Mesothelial cell of epicardium (in vitro differentiated cells): ENCODE data around the gene HOXA10. TPM values are rescaled to one million over a fixed set of nuclear protein-coding genes. Genes with fewer than 3 reads are reported as not detected.
A peak's percentile ranks its signal among the peaks of the same experiment; 100 is the strongest.

Experiments
- DNase-seq, 2 experiments: peaks; one replicate each; pipeline ENCODE4 v3.0.0; 2021; ENCODE audit warnings: low spot score in 2 of 2; ENCODE audit not compliant: unreplicated experiment in 2 of 2
- H3K27ac Mint-ChIP-seq: 2 replicates; pipeline ENCODE4 v1.8.0; 2021; ENCODE audit warnings: mixed read lengths
- H3K27me3 Mint-ChIP-seq: 2 replicates; pipeline ENCODE4 v1.8.0; 2021; ENCODE audit warnings: low read depth, mixed read lengths
- H3K36me3 Mint-ChIP-seq: 2 replicates; pipeline ENCODE4 v1.8.0; 2021; ENCODE audit warnings: mixed read lengths
- H3K4me1 Mint-ChIP-seq: 2 replicates; pipeline ENCODE4 v1.8.0; 2021; ENCODE audit warnings: mixed read lengths
- H3K4me3 Mint-ChIP-seq: 2 replicates; pipeline ENCODE4 v1.8.0; 2021; ENCODE audit warnings: mild to moderate bottlenecking, moderate library complexity, mixed read lengths
- H3K9me3 Mint-ChIP-seq: 2 replicates; pipeline ENCODE4 v1.8.0; 2021; ENCODE audit warnings: mixed read lengths
- CTCF ChIP-seq: fragments of 200-600 bp; sonication (generic); IDR thresholded peaks from one replicate; pipeline ENCODE4 v1.5.0; 2021; ENCODE audit warnings: antibody characterized with exemption; ENCODE audit not compliant: unreplicated experiment
- total RNA-seq: library from RNA; stranded (reverse); gene quantifications from 3 replicates; pipeline ENCODE4 v1.2.1, GENCODE V29; 2021

Gene HOXA10
- total RNA-seq, 1 donor from 2014 or later = 14.4 TPM

DNA sequence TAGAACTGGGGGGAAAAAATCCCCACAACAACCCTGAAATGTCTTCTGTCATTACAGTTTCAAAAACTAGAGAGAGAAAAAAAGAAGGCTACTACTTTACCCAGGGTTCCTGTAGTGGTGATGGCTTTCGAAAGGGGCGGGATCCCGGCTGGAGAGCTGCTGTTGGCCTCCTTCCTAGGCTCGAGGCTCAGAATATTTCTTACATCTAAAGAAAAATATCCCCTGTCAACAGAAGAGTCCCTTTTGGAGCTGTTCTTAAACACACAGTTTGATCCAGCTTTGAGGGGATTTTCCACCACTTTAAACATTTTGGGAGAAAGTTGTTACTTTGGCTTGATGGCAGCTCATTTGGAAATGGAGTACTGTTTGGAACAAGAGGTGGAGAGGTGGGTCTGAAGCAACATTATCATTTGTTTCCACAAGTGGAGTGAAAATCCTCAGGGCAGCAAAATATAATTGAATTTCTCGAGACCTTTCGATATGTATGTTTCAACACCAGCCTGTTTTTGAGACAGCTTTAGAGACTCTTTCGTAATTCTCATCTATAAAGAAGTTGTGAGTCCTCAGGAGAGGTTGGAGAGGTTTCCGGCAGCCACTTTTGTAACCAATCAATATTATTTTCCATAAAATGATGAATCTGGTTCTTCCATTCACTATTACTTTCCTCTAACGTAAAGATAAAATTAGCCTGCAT lies 20.7 kb upstream of the HOXA10 start:
- H3K27ac Mint-ChIP-seq = peak overlapping the region; percentile 36

GRCh38 chr7:27194002-27194352 lies 19.9 kb upstream of the HOXA10 start:
- Mint-ChIP-seq H3K27ac (peak overlapping the region; percentile 94), H3K4me1 (peaks cover 39% of the 10 kb centered on the region), H3K36me3 (no peaks in the 10 kb centered on the region)

More for the DNA sequence above, 20.7 kb upstream of the HOXA10 start:
- Mint-ChIP-seq H3K36me3 (no peaks in the 10 kb centered on the region), H3K9me3 (no peaks in the 10 kb centered on the region), H3K27me3 (peaks cover 91% of the 10 kb centered on the region), H3K4me1 (peaks cover 33% of the 10 kb centered on the region), H3K4me3 (peak overlapping the region; percentile 67)
- TF ChIP-seq CTCF = no peak
- peak in 1 of 2 experiments; percentile 37 for DNase-seq

DNA sequence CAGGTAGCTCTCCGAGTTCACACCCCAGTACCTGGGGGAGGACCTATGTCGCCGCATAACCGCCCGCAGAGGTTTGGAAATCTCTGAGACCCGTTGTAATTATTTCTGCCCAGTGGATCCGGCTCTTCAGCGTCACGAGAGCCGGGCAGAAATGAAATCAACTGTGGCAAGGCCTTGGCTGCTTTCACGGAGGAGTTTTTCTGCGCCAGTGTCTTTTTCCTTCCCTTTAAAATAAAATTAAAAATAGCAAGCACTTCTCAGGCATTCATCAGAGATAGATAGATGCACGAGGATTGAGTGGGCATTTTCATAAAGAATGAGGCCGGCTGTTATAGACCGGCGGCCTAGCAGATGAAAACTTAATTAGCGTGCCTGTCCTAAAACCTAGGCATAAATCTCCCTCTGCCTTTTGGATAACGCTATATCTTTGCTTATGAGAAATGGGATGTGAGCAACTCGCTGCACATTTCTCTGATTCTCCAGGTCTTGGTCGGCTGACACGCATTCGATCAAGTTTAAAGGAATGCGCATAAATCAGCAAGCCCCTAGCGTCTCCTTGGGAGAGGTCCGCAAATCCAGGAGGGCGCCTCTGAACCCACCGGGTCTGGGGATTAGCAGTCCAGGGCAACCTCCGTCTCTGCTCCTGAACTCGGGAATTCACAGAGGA lies 19.3 kb upstream of the HOXA10 start:
- DNase-seq = peak in 1 of 2 experiments; percentile 39
- no peaks in the 10 kb centered on the region for H3K9me3 Mint-ChIP-seq
- no peaks in the 10 kb centered on the region for H3K36me3 Mint-ChIP-seq
- TF ChIP-seq CTCF = no peak
- peaks cover 42% of the 10 kb centered on the region for H3K4me1 Mint-ChIP-seq
- peak overlapping the region; percentile 67 for H3K4me3 Mint-ChIP-seq
- H3K27ac Mint-ChIP-seq = peak overlapping the region; percentile 94
- peaks cover 96% of the 10 kb centered on the region for H3K27me3 Mint-ChIP-seq

More at GRCh38 chr7:27194002-27194352, 19.9 kb upstream of the HOXA10 start:
- Mint-ChIP-seq H3K4me3 (peak overlapping the region; percentile 67), H3K9me3 (no peaks in the 10 kb centered on the region), H3K27me3 (peaks cover 96% of the 10 kb centered on the region)
- TF ChIP-seq CTCF = no peak
- DNase-seq = no peak

DNA sequence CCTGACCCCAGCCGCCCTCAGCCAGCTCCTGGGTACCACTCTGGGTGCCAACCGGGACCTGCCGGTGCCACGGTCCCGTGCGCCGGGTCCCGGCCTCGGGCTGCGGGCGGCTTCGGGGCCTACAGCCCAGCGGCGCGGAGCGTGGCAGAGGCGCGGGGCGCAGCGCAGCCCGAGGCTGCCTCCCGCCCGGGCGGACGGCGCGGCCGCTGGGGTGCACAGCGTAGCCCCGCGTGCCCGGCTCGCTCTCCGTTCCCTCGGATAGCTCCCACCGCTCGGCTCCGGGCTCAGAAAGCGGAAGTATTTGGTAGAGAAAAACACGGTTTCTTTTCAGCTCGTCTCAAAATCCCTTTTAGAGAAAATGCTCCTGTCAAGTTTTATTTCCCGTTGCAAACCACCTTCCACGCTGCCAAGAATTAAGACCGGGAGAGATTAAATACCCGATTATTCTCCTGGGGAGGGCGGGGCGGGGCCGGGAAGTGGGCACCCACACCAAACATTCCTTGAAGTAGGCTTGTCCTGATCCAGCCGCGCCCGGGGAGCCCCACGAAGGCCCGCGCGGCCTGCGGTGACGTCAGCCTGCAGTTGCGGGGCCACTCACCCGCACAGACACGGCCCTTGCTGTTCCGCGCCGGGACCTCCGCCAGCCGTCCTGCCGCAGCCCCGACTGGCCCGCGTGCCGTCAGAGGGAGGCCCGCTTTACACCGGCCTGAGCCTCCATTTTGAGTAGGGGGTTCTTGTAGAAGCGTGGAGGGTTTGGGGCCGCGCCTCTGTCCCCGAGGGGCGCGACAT lies 18.6 kb upstream of the HOXA10 start:
- H3K4me3 Mint-ChIP-seq = peak overlapping the region; percentile 67
- H3K4me1 Mint-ChIP-seq = peaks cover 49% of the 10 kb centered on the region
- DNase-seq = no peak
- peaks cover 96% of the 10 kb centered on the region for H3K27me3 Mint-ChIP-seq
- H3K27ac Mint-ChIP-seq = peak overlapping the region; percentile 94
- H3K9me3 Mint-ChIP-seq = no peaks in the 10 kb centered on the region
- no peak for TF ChIP-seq CTCF
- H3K36me3 Mint-ChIP-seq = no peaks in the 10 kb centered on the region

DNA sequence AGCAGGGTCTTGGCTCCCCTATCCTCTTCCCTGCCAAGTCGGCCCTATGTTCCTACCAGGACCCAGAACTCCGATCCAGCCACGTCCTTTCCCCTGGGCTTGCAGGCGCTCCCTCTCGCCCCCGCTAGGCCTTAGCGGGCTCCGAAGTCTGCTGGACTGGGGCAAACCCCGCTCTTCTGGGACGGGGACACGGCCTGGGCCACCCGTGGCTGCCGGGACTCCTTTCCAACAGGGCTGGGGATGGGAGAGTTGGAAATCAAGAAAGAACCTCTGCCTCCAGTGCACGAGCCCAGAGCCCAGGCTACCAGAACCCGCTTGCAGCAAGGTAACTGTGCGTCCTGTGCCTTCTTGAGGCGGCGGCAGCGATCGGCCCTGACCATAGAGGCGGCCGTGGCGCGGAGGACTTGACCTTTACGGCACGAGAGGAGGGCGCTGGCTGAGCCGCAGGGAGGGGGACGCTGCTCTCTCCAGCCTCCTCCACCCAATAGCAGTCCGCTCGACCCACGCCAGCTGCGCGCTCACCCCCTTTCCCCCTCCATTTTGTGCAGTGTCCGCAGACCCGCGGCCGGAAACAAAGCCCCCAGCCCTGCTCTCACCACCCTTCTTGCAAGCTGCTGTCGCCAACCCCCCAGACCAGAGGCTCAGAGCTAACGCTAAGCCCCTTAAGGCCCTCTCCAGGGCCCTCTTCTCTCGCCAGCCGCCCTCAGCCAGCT lies 17.9 kb upstream of the HOXA10 start:
- Mint-ChIP-seq H3K9me3 (no peaks in the 10 kb centered on the region), H3K4me3 (peak overlapping the region; percentile 59), H3K27ac (peak overlapping the region; percentile 80), H3K4me1 (peaks cover 51% of the 10 kb centered on the region), H3K27me3 (peaks cover 96% of the 10 kb centered on the region), H3K36me3 (no peaks in the 10 kb centered on the region)
- DNase-seq = no peak
- TF ChIP-seq CTCF = no peak
